ENCODE measurements around the gene PIAS2. TPM values are rescaled to one million over a fixed set of nuclear protein-coding genes. Genes with fewer than 3 reads are reported as not detected.
A peak's percentile ranks its signal among the peaks of the same experiment; 100 is the strongest.
"Not testable (repeated sequence)": the region's sequence is repeated elsewhere in the genome, so short reads cannot be mapped to it uniquely, and the experiment has no call there.

PIAS2 gene
- total and polyA plus RNA-seq, 2 of the 13 experiments (the other 11 are each of a cell fraction or from before 2014, with no cell fraction given): 12.2 to 12.7 TPM

GRCh38 chr18:46963656-46964578 is 46.6 kb upstream of the PIAS2 start:
- intact Hi-C loops (cut with micrococcal nuclease; ENCODE audit: unreplicated experiment); H4K20me1 ChIP-seq (ENCODE audit: insufficient read depth, low read length); H3K79me2 ChIP-seq (ENCODE audit: insufficient read depth, low read length); H2AFZ ChIP-seq (ENCODE audit: low read length); H3K9me3 ChIP-seq (ENCODE audit: low read length); H3K36me3 ChIP-seq (replicated peaks in 1 of 2; ENCODE audit: control insufficient read depth in 1 of 2, insufficient read depth in 2 of 2, low read length in 2 of 2); BruUV-seq (replicated peaks); H3K9ac ChIP-seq (ENCODE audit: insufficient read depth, low read depth, low read length); H3K4me2 ChIP-seq (ENCODE audit: low read depth, low read length); H3K4me3 ChIP-seq (replicated peaks in 1 of 3; ENCODE audit: insufficient read depth in 1 of 3, low read depth in 2 of 3, low read length in 3 of 3); H3K4me1 ChIP-seq (ENCODE audit: insufficient read depth, low read length); FAIRE-seq; in situ Hi-C loops (cut with HindIII; ENCODE audit: extremely low pct_ligation_motif_present, low pct_unique_long_range_greater_than_20kb); H3K27ac ChIP-seq (ENCODE audit: extremely low read length, insufficient read depth, low read length); CTCF ChIA-PET (ENCODE audit: low intra/inter-chr PET ratio, low total read pairs); H3K27me3 ChIP-seq (ENCODE audit: control insufficient read depth in 1 of 2, insufficient read depth in 2 of 2, low read length in 2 of 2); DNase-seq (ENCODE audit: low spot score); POLR2A ChIA-PET: not testable (repeated sequence)
- WGBS (ENCODE audit: low lambda C conversion rate): no CpG with 5 or more reads among the region's 79 CpGs
- ATAC-seq: peak; percentile 12; the same call in 2 of the 3 replicates

- TF ChIP-seq ZNF713 (CRISPR knock-in tag; IDR thresholded peaks at IDR 0.05) (no peak), PHF20 (CRISPR knock-in tag; IDR thresholded peaks at IDR 0.05) (no peak), SP4 (CRISPR knock-in tag; IDR thresholded peaks at IDR 0.05) (no peak), NCOA5 (CRISPR knock-in tag; IDR thresholded peaks at IDR 0.05) (no peak), NFIB (CRISPR knock-in tag; IDR thresholded peaks at IDR 0.05; ENCODE audit: borderline replicate concordance) (no peak), HNRNPLL (IDR thresholded peaks at IDR 0.05; ENCODE audit: low read depth, low read length, poor library complexity, severe bottlenecking) (no peak), NR2F2 (IDR thresholded peaks at IDR 0.05; ENCODE audit: borderline replicate concordance, low read depth) (no peak), FOXK2 (IDR thresholded peaks at IDR 0.05) (no peak), KLF6 (CRISPR knock-in tag; IDR thresholded peaks at IDR 0.05) (no peak), STAT5B (CRISPR knock-in tag; IDR thresholded peaks at IDR 0.05) (no peak)
- in situ Hi-C loops (cut with HindIII; ENCODE audit: extremely low pct_ligation_motif_present, low pct_unique_long_range_greater_than_20kb): no loop called here
- ChIA-PET CTCF (ENCODE audit: low intra/inter-chr PET ratio, low total read pairs) (no interaction called here), POLR2A (no interaction called here)
- DNase-seq (ENCODE audit: low spot score) (no peak), ATAC-seq (no peak), FAIRE-seq (no peak)
- no peaks in the 10 kb centered on the region for H4K20me1 ChIP-seq (ENCODE audit: insufficient read depth, low read length)
- BruUV-seq (replicated peaks): no TSS peak
- H3K9me3 ChIP-seq (ENCODE audit: low read length): no peaks in the 10 kb centered on the region
- no peak overlapping the region for H3K4me3 ChIP-seq (replicated peaks in 1 of 3; ENCODE audit: insufficient read depth in 1 of 3, low read depth in 2 of 3, low read length in 3 of 3)
- H3K79me2 ChIP-seq (ENCODE audit: insufficient read depth, low read length): no peaks in the 10 kb centered on the region
- H3K27me3 ChIP-seq (ENCODE audit: control insufficient read depth in 1 of 2, insufficient read depth in 2 of 2, low read length in 2 of 2): peaks cover 0 to 4% of the 10 kb centered on the region in 2 experiments; a peak in 1 of 5 replicates
- WGBS (ENCODE audit: low lambda C conversion rate): 40% methylated on average over 4 of the region's 4 CpGs
- no peak overlapping the region for H2AFZ ChIP-seq (ENCODE audit: low read length)
- no peaks in the 10 kb centered on the region for H3K36me3 ChIP-seq (replicated peaks in 1 of 2; ENCODE audit: control insufficient read depth in 1 of 2, insufficient read depth in 2 of 2, low read length in 2 of 2)
- H3K9ac ChIP-seq (ENCODE audit: insufficient read depth, low read depth, low read length): no peak overlapping the region
- H3K4me2 ChIP-seq (ENCODE audit: low read depth, low read length): no peak overlapping the region
- H3K27ac ChIP-seq (ENCODE audit: extremely low read length, insufficient read depth, low read length): no peak overlapping the region
- no peaks in the 10 kb centered on the region for H3K4me1 ChIP-seq (ENCODE audit: insufficient read depth, low read length)
- intact Hi-C loops (cut with micrococcal nuclease; ENCODE audit: unreplicated experiment): no loop called here
Observed at GRCh38 chr18:46958209-46958608, 40.9 kb upstream of the PIAS2 start.
